Stimulated activated CD4-positive, alpha-beta T cell treated with anti-CD3 and anti-CD28 coated beads, TNF-alpha, amount 100 ng/mL, for 4 hours (primary cell): Measurements from ENCODE around the gene METTL22.

Experiments
- DNase-seq, 3 experiments: peaks; one replicate each; pipeline ENCODE4 v3.0.0-alpha.2; 2020; ENCODE audit warnings: low read depth in 3 of 3

METTL22 gene

DNA sequence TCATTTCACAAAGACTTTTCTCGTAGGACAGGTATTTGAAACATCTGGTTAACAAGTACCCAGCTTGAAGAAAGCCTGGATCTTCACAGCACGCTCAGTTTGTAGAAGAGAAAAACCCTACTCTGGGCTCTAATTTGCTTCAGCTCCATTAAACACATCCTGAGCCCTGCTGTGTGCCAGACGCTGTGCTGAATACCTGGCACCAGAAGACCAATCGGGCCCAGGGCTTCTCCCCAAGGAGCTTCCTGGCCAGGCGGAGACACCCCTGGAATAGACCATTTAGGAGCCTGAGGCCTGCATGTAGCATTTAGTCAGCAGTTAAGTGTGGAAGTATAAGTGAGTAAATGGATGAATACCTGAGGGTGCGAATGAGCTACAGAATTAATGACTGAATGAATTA lies 44.0 kb downstream of the METTL22 start:
- DNase-seq = no peak

DNA sequence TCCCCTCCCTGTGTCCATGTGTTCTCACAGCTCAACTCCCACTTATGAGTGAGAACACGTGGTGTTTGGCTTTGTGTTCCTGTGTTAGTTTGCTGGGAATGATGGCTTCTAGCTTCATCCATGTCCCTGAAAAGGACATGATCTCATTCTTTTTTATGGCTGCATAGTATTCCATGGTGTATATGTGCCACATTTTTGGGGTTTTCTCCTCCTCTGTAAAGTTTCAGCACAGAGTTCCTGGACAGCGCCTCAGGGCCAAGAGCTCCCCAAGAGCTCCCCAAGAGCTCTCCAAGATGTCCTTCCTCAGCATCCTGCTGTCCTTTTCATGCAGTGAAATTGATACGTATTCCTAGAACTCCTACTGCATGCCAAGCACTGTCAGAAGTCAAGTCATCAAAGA lies 46.0 kb downstream of the METTL22 start:
- DNase-seq = no peak

DNA sequence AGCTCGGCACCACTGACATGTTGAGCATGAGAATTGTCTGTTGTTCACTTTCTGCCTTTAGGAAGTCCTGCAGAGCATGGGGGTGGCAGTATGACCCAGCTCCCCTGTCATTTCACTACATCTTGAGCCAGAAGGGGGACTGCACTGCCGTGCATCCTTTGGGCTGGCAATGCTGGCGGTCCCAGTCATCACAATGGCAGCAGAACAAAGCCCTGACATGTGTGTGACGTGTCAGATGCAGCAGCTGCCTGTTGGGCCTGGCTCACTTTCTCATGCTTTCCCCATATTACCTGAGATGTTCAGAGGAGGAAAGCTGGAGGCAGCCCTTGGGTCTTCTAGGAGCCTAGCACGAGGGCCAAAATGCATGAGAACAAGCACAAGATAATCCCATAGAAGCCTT lies 46.6 kb downstream of the METTL22 start:
- DNase-seq = no peak

DNA sequence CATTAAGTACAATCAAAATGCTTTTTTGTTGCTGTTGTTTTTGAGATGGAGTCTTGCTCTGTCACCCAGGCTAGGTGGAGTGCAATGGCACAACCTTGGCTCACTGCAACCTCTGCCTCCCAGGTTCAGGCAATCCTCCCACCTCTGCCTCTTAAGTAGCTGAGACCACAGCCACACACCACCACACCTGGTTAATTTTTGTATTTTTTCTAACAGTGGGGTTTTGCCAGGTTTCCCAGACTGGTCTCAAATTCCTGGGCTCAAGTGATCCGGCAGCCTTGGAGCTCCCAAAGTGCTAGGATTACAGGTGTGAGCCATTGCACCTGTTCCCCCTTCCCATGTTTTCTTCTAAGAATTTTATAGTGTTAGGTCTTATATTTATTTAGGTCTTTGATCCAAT lies 48.0 kb downstream of the METTL22 start:
- DNase-seq = no peak

DNA sequence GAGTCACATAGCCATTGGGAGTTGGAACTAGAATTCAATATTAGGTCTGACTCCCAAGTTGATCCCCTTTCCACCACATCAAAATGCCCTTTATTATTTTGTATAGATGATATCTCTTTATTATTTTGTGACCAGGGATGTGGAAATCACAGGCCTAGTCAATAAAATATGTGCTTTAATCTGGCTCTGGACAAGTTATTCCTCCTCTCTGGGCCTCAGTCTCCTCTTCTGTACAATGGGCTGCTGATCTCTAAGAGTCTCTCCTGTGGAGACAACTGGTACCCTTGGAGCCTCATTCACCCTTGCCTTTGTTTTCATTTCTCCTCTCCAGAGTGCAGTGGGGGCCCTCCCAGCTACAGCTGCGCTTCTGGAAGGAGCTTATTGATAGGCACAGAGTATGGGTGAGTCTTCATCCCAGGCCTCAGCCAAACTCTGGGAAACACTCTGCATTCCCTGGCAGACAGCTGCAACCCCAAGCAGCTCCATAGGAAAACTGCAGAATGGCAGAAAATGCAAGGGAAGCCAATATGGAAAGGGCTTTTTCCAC lies 48.6 kb downstream of the METTL22 start:
- no peak for DNase-seq

DNA sequence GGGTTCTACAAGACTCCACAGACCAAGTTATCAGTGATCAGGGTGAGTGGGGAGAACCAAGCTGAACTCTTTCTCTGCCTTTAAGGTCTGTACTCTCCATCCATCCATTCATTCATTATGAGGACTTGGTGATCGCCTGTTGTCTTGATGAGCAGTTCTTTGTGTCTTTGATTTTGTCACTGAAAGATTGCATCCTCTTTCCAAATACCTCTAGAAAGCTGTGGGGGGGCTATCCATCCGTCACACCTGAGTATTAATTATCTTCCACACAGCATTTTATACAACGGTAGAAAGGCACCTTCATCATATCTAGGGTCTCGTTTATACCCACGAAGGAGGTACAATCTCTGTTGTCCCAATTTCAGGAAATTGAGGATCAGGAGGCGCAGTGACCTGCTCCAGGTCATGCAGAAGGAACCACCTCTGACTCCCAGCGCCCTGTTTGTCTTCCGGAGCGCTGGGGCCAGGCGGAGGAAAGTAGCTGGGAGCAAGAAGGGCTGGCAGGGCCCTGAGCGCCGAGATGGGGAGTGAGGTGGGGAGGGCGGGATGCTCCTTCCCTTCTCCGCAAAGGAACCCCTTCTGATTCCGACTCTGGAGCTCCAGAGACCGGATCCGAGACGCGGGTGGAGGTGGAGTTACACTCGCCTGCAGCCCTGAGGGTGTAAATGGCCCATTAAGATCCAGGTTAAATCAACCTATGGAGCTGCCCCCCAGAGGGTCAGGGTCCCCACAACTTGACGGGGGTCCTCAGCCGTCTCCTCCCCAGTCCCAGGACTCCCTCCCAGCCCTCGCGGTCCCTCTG lies 52.3 kb downstream of the METTL22 start:
- DNase-seq = no peak

DNA sequence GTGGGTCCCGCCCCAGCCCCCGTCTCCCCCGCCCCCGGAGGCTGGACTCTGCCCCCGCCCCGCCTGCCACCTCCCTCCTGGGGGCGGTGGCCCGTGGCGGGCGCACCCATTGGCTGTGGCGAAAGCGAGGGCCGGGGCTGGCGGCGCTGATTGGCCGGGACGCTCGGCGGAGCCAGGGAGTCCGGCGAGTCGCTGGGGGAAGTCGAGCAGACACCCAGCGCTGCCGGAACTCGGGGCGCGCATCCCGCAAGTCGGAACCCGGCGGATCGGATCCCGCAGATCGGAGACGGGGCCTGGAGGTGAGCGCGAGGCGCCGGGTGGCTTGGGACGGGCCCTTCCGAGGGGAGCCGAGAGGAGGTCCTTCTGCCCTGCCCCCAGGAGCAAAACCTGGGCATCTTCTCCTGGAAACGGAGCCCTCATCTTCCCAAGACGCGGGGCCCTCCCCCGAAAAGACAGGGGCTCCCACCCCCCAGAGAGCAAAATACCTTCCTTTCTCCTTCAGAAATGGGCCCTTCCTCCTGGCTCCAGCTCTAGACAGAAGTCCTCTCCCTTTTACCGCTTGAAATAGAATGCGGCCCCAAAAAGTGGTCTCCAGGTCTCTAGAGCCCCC lies 53.0 kb downstream of the METTL22 start, which contains the start of gene ABAT:
Gene ABAT, plus strand, starts transcription at position 205 of the 610 bp plus-strand sequence. CDS start 61,123 bp downstream, outside the sequence.
- DNase-seq = peak; percentile 73 to 75 (median 74)

DNA sequence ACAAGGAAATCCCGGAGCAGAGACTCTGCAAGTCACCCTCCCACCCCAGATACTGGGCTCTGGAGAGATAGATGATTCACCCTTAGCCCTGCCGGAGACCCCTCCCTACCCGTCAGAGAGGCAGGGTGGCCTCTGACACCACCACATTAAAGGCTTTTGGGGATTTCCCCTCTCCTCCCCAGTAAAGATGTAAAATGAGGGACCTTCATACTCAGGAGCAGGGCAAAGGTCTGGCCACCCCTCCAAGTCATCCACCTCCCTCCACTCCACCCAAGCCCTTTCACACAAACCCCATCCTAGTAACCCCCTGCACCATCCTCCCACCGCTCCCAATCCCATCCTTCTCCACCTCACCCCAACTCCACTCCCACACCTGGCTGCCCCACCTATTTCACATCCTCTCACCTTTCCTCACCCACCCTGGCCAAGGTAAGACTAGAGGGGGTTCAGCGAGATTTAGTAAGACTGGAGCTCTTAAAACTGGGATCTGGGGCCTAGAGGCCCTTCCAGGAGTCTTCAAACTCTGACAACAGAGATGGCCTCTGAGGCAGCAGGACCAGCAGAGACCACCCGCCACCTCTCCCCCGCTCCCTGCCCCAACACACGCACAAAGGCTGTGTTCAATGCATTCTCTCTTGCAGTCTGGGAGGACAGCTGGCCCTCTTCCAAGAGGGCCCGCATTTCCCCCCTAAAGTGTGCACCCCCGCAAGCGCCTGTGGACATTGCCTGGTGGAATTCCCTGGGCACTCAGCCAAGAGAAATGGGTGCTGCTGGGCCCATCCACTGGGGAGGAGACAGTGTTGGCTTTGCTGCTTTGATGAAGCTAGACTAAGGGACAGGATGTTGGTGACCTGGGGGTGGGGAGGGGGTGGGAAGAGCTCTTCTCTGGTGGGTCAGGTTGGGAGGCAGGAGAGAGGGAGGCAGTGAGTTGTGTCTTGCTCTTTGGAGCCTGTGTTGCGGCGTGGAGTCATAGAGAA lies 54.0 kb downstream of the METTL22 start:
- DNase-seq = peak; percentile 6 to 53 (median 40)

DNA sequence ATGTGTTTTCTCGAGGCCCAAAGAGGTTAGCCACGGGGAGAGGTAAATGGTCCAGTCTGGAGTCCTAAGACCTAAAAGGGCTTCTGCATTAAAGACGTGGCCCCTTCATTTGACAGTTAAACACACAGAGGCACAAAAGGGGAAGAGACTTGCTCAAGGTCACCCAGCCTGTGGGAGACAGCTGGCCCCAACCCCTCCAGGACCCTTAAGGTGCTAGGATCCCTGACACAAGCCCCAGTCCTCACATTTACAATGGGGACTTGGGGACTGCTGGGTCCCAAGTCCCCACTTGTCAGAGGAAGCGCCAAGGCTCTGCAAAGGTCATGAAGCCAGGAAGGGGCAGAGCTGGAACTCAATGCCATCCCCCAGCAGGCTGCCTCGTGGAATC lies 54.7 kb downstream of the METTL22 start:
- DNase-seq = no peak

DNA sequence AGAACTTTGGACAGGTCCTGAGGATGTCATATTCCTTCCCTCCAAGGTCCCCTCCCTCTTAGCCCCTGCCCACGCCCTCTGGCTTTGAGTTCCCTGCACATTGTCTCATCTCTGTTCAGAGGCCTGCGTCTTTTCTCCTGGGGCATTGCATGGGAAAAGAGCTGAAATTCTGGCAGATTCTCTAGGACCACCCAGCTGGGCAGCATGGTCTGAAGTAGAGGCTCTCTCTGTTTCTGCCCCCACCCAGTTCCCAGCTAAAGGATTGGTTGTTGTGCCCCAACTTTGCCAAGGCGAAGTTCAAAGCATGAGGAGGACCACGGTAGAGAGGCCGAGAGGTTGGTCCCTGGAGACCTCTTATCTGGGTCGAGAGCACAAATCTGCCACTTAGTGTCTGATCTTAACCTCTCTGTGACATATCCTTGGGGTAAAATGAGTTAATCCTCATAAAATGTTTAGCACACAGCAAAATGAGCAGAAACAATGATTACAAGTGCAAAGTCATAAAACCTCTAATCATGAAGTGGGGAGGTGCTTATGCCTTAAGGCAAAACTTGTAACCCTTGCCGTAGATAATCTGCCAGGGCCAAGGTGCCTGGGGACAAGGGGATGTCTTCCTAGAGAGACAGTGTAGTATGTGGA lies 55.4 kb downstream of the METTL22 start:
- no peak for DNase-seq

DNA sequence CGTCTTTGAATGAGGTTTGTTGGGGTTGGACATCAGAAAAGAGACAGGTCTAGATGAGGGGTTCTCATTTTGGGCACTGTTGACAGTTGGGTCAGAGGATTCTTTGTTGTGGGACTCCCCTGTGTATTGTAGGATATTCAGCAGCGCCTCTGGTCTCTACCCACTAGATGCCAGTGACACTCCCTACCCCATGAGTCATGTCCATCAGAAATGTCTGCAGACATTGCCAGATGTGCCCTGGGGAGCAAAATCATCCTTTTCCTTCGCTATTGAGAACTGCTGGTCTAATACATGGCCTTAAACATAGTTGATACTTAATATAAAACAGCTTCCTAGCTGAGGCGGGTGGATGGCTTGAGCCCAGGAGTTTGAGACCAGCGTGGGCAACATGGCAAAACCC lies 56.0 kb downstream of the METTL22 start:
- no peak for DNase-seq

DNA sequence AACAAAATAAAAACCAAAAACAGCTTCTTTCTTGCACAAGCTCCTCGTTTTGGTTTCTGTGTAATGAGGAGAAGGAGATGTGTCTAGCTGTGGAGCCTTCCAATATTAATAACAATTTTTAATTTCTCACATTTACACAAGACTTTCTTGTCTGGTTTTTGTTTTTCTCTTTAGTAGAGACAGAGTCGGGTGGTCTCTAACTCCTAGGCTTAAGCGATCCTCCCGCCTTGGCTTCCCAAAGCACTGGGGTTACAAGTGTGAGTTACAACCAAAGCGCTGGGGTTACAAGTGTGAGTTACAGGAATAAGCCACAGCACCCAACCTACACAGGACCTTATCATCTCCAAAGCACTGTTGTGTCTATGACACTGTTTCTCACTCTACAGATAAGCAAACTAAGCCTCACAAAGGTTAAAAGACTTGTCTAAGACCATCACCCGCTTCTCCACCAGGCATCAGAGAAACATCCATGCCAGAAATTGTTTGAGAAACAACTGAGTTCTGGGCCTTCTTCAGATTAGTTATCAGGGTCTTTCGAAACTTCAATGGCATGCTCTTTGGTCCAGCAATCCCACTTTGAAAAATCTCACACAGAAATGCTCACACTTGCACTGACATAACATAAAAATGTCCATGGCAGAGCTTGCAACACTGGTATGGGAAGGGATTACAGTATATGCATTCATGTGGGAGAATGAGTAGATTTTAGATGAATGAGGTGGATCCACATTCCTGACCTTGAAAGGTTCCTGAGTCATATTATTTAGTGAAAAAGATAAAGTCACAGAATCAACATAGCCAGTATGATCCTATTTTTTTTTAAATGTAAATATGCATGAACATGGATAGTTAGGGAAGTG lies 56.8 kb downstream of the METTL22 start:
- no peak for DNase-seq

DNA sequence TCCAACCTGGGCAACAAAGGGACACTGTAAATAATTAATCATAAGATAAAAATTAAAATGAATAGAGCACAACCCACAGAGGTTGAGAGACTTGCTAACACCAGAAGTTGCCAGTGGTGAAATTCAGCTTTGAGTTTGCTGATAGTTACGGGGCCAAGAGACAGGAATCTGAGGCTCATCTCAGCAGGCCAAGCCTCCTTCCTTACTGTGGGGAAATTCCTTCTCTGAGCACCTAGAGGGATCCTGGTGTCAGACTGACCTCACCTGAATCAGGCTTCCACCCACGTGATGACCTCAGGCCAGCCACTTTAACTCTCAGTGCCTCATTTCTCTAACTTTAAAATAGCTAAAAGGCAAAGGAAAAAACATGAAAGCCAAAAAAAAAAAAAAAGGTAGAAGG lies 57.7 kb downstream of the METTL22 start:
- DNase-seq = no peak

DNA sequence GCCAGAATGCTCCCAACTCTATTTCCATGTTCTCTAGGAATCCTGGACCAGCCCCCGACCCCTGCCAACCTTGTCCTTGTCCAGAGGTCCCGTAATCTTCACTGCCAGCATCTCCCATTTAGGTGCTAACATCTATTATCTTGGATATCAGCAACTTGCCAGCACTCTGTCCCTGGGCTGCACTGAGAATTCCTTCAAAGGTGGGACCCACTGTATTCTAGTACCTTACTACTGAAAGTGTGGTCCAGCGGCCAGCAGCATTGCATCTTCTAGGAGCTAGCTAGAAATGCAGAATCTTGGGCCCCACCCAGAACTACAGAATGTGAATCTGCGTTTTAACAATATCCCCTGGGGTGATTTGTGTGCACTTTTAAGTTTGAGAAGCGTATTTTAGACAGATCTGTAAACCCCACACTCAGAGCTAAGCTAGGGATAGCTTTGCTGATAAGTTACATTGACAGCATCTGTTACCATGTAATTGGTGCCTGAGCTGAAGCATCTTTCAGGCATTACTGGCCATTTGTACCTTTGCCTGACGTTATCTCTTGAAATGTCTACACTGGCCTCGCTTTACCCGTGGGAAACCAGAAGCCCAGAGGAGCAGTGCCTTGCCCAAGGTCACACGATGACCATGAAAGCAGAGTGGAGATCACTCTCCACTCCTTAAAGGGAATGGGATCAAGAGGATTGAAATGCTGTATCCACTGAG lies 61.2 kb downstream of the METTL22 start:
- DNase-seq = no peak

DNA sequence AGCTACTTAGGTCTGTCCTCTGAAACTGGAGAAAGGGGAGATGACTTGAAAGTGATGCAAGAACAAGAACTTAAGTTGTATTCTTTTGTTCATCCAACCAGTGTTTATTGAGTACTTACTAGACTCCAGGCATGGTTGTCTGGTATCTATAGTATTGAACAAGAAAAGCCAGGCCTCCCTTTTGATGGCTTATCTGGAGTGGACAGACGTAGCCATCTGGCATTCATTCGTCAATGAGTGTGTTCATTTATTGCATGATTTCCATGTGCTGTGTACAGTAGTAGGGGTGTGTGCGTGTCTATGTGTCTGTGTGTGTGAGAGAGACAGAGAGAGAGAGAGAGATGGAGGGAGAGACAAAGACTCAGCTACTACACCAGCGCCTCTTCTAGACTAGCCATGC lies 62.1 kb downstream of the METTL22 start:
- no peak for DNase-seq

DNA sequence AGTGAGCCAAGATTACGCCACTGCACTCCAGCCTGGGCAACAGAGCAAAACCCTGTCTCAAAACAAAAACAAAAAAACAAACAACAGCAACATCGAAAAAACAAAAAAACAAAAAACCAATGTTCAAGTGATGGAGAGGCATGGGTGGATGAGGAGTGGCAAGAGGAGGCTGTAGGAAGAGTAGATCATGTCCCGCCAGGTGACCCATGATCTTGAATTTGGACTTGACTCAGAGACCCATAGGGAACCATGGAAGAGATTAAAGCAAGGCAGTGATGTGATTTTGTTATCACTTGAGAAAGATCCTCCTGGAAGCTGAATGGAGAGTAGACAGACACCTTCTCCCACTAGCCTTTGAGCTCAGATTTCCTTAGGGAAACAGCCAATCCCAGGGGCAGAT lies 64.1 kb downstream of the METTL22 start:
- DNase-seq = no peak

DNA sequence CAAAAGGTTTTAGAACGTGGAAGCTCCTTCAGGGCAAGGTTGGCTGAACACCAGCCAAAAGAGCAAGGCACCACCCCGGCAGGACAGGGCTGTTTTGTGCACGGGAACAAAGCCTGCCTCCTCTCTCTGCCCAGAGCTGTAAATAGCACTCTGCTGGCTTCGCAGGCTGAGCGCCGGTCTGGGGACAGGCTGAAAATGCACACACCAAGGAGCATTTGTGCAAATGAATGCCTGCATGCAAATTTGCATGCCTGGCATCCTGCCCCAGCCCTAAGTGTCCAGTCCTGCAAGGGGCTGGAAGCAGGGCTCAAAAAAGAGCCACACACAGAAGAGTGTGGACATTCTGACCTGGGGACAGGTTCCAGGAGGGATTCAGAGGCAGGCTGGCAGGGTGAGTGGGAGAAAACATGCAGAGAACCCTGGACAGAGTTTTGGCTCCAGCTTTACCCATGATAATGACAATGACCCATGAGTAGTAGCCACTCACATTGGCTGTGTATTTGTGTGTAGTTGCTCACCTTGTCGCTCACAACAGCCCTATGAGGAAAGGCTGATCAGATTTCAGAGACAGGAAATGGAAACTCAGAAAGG lies 64.6 kb downstream of the METTL22 start:
- no peak for DNase-seq

DNA sequence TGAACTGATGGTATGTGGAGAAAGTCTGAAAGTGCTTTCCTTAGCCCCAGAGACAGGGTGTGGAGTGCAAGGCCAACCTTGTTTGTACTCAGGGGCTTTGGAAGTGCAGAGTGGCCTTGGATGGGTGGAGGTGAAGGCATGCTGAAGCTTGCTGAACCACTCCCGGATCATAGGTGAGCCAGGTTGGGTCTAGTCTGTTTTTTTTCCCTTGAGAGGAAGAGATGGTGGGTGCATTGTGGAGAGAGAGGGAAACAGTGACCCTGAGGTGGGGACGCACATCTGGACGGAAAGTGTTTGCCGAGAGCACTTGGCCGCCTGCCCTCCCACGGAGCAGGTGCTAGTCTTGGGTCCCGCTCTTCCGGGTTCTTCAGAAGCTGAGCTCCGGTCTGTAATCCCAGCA lies 65.4 kb downstream of the METTL22 start:
- no peak for DNase-seq

DNA sequence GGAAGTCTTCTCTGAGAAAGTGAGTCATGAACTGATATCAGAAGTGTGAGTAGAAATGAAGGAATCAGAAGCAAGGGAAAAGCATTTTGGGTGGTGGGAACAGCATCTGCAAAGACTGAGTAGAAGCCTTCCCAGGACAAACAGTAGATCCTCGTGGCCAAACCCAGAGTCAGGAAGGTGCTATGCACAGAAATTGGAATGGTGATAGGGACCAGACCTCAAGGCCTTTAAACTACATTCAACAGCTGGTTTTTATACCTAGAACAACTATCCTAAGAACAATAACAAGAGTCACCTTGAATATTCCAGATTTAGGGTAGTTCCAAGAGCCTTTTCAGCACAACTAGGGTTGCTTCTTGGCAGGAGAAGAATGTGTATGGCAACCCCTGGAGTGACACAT lies 68.2 kb downstream of the METTL22 start:
- no peak for DNase-seq

DNA sequence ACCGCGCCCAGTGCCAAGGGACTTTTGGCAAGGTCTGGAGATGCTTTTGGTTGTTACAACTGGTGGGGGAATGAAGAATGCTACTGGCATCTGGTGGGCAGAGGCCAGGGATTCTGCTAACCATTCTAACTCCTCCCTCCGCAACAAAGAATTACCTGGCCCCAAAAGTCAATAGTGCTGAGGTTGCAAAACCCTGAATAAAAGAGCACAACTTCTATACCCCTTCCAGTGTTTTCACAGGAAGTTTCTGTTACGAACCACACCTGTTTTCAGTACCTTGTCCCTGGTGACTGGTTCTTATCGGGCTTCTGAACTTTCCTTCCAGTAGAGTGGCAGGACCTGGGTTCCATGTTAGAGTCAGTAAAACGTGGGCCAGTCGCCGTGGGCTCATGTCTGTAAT lies 70.2 kb downstream of the METTL22 start:
- DNase-seq = no peak
